ENCODE measurements around the gene UXS1.

Gene UXS1

DNA sequence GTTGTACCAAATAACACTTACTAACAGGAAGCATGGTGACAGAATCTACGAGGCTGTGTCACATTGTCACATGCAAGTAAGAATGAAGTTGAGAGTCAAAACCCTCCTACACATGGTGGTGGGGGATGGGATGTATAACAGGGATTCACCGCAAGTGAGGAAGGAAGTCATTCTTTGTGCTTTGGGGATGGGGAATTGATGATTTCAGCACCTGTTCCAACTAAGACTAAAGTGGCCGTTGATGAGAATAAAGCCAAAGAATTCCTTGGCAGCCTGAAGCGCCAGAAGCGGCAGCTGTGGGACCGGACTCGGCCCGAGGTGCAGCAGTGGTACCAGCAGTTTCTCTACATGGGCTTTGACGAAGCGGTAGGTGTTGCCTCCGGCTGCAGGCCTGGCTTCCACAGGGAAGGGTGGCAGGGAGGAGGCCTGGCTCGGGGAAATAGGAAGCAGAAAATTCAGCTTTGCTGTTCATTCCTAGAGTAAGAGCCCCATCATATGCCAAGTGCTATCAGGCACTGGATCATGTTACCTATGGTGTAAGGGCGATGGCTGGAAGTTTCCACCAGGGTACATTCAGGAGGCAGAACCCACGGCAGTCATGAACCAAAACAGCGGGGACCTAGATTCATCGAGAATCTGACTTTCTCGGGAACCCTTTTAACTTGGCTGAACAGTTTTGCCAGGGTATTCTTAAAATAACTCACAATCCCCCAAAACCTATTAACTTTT lies 120.3 kb downstream of the UXS1 start:
- DNase-seq: no peak

DNA sequence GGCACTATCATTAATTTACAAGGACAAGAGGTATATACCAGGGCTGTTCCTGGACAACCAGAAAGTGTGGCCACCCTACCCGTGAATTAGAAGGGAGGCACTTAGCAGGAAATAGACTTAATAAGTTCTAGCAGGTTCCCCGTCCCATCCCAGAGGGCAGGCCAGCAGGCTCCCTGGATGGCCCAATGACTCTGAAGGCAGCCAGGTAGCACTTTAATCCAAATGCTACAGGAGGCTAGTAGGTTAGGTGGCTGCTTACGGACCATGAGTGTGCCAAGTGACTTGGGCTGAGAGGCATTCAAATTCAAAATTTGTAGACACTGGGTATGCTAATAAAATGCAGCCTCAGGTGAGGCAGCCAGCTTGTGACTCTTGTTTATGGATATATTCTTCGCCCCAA lies 123.9 kb downstream of the UXS1 start:
- no peak for DNase-seq

DNA sequence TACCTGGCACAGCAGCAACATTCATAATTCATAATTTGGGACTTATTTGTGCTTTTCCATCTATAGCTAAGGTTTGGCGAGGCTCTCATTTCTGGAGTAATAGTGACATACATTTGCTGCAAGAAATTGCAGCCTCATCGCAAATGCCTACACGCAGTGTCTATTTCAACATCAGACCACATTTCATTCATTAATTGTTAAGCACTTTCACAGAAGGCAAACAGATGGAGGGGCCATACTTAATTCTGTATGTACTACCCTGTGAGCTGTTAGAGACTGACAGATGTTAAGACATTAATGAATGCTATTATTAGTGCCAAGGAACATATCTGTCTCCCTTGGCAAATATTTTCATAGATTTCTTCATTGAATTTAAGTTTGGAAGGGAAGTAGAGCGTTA lies 125.7 kb downstream of the UXS1 start:
- DNase-seq: no peak

DNA sequence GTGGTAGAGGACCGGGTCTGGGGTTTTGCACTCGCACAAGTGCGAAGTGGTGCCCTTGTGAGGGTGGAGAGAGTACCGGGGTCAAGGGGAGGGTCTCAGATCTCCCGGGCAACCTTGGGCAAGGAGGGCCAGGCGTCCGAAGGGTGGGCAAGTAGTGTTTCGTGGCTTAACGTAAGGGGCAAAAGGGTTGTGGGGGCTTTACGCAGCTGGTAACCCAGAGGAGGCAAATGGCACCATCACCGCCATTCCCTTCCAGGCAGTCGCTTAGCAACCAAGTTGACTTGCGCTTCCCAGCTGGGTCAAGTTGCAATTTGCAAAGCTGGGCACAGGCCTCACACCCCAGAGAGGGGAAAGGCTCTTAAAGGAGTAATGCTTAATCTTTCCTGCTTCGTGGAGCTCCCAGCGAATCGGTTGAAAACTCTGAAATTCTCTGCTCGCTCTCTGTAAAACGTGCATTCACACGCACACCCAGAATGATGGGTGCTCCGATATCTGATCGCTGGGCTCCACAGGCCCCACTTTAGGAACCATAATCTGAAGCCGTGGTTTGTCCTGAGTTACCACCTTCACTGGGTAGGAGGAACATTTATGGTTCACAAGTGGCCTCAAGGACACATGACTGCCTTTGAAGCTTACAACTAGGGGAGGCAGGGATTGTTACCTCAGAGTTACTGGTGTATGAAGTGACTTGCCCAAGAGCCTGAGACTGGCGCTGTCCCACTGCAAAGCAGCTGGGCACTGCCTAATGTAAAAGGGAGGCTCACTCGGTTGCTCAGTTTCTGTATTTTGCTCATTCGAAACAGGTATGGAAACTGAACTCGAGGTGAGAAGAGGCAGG lies 127.9 kb downstream of the UXS1 start:
- no peak for DNase-seq

DNA sequence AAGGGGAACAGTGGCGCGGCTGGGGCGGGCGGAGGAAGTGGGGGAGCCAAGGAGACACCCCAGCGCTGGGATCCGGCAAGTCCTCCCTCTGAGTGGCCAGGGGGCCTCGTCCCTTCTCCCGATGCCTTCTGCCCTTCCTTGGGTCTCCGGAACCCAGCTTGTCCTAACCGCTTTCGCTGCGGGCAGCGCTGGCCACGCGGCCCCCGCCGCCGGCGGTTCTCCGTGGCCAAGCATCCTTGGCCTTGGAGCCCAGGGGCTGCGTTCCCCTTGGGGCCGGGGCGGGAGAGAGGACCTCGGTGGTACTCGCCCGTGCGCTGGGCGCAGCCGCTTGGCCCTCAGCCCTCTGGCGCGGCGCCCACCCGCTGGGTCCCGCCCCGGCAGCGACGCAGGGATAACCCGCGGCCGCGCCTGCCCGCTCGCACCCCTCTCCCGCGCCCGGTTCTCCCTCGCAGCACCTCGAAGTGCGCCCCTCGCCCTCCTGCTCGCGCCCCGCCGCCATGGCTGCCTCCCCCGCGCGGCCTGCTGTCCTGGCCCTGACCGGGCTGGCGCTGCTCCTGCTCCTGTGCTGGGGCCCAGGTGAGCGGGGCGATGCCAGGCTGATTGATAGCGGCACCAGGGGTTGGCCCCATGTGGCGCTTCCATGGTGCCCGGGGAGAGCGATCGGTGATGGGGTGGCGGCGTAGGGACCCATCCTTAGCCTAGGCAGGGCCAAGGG lies 128.7 kb downstream of the UXS1 start:
- no peak for DNase-seq

DNA sequence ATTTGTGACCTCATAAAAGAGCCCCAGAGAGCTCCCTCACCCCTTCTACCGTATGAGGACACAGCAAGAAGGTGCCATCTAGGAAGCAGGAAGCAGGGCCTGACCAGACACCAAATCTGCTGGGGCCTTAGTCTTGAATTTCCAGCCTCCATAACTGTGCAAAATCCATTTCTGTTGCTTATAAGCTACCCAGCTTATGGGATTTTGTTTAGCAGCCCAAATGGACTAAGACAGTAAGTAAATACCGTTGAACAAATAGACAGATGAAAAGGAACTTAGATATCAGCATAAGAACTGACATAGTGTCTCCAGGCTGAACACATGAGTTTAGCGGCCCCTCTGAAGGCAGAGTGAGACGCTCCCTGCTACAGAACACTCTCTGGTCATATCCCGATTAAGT lies 130.9 kb downstream of the UXS1 start:
- no peak for DNase-seq

DNA sequence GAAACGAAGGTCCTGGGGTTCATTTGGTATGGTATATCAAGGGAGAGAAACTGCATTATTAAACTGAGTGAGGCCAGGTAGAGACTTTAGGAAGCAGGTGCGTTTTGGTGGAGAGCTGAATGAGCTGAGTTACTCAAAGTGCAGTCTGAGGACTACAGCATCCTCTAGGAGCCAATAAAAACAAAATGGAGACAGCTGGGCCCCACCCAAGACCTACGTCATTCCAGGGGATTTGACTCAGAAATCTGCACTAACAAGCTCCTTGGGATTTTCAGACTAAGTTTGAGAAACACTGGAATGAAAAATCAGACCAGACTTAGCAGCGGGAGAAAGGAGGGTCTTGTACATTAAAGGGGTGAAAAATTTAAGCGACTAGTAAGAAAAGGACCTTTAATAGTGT lies 131.5 kb downstream of the UXS1 start:
- no peak for DNase-seq

DNA sequence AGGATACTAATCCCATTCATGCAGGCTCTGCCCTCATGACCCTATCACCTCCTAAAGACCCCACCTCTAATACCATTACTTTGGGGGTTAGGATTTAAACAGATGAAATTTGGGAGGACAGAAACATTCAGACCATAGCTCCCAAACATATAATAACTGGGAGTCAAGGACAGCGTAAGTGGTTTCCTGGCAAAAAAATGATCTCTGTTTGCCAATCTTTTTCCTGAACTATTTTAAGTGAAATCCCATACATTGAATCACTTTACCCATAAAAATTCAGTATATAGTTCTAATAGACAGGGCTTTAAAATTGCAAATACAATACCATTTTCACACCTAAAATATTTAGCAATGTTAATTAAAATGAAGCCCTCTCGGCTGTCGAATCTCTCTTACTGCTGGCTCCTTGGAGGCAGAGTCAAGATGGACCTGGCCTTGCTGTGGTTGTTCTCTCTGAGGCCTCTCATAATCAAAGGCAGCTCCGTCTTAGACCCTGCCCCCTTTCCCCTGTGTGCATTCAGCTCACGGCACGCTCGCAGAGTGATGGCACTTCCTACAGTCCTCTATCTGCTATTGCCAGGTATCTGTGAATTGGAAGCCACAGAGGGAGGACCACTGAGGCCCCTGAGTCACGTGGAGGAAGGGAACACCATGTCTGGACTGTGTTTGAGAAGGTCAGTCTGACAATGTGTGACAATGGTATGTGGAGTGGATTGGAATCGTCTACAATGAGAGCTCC lies 132.3 kb downstream of the UXS1 start:
- no peak for DNase-seq

DNA sequence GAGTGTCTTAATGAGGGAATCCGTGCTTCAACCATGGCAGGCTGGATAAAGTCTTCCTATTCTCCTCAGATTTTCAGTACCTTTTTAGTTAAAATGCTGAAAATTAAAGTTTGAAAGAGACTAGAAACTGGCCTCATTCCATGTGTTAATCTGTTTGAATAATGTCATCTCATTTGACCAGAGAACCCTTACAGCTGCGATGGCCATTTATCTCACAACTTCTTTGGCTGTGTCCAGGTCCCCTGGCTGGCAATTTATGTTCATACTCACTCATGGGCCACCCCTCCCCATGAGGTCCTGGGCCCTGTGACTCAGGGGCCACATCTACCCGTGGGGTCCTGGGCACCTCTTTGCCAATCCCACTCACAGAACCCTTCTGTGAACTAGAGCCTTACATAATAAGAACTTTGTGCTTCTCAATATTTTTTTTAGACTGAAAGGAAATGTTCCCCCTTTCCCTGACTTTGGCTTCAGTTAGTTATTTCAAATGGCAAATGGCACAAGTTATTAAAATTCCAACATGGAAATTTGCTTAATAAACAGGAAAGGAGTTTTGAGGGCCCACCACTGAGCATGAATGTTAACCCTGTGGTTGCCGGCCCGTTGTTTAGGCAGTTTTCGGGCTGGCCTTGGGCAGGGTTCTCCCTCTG lies 134.6 kb downstream of the UXS1 start:
- DNase-seq: no peak

DNA sequence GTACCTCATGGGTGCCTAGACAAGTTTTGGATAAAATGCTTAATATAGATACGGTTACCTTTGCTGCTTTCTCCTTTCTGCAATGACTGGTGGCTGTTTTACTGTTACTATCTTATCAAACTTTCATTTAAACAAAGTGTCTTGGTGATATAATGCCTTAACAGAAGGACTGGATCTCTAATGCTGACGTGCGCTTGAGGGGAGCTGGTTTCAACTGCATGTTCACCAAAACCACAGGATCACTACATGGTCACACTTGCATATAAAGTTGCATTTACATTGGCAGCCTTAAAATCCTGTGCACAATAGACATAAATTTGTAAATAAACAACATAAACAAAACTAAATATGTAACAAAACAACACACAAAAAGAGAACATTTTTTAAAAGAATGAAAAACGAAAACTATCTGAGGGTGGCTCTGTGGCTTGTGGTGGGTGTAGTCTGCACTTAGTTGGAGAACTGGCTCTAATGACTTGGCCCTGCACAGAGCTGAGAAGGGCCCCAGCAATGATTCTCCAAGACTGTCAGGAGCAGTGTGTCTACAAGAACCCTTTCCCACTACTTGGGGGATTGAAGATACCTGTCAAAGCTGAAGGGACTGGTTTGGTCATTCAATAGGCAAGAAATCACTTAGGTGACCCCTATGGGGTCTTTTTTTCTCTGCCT lies 135.5 kb downstream of the UXS1 start:
- no peak for DNase-seq

DNA sequence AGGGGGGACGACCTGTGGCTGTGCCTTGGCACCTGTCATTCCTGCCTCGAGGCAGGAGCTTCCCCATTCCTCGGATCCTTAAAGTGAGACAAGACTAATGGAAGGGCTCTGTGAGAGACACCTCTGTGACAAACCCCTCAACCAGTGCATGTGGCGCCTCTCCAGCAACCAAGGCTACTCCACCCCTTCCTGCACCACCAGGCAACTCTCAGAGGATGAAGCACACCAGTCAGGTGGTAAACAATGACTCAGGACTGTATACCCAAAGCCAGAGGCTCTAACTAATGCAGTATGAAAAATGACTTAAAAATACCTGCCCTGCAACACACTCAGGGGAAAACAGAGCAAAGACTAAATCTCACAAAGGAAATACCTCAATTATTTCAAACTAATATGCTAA lies 136.9 kb downstream of the UXS1 start:
- DNase-seq: no peak

DNA sequence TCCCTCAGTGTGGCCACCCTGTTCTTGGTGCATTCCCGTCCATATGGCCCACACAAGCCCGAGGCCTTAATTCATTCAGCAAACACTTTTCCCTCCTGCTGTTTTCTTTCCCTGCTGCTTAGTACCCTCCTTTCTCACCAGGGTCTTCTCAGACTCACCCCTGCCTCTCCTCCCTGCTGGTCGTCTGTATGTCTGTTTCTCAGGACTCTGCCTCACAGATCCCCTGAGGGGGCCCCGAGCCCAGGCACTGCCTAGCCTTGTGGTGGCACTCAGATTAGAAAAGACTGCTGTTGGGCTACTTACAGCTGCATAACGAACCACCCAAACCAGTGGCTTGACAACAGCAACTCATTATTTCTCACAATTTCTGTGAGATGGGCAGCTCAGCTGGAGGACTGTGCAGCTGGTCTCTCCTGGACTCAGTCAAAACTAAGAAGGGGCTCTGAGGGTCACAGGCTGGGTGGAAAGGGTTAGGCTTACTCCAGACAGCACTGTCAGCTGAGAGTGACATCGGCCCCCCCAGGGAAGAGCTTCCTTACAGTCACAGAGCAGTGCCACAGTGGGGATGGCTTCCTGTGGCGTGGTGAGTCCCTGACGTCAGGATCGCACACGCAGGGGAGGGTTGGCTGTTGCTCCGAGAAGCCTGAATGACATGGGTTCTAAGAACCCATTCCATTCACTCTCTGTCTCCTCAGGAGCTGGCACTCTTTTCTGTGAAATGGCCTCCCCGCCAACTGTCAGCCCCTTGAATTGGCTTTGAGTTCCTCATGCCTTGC lies 139.0 kb downstream of the UXS1 start:
- no peak for DNase-seq

DNA sequence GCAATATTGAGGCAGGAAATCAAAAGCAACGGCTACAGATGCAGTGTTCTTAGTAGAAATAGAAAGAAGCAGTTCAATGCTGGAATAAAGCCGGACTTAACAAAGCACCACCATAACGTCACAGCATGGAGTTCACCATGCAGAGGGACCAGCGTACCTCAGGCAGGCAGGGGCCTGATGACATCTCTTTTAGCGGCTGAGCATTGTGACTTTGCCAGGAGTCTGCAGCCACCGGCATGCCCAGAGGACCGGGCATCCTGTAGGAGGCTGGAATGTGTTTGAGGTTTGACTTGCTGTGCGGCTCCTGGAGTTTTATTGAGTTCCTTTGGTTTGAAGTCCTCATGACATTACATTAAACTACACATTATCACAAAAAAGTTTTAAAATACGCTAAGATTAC lies 139.8 kb downstream of the UXS1 start:
- DNase-seq: no peak

DNA sequence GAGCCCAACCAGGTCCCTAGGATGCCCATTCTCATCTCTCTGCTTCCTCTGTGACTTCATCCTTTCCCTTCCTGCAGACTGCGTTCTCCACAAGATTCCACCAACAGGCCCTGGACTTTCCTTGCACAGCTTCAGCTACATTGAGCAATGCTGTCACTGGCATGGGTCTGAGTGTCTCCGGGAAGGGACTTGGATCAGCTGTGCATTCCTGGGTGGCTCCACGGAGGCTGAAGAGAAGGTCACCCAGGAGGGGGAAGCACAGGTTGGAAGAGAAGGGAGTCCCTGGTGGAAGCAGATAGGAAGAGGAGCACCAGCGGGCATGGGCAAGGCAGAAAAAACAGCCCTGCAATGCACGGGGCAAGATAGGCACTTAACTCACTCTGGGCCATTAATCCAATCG lies 140.5 kb downstream of the UXS1 start:
- DNase-seq: no peak

DNA sequence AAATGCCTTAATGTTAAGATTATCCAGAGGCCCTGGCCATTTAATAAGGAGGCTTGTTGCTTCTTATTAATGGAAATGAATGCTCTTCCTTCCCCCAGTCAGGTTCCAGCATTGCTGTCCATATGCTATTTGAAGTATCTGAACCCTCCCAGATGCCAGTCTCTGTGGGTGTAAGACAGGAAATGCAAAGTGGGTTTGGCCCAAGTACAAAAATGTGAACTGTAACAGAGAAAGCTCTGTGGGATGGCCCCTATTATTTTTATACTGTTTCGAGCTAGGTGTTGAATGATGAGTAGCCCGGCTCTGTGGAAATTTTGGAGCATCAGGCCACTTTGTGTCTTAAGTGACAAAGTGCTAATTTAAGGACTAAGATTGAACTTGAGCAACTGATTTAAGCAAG lies 141.0 kb downstream of the UXS1 start:
- no peak for DNase-seq

DNA sequence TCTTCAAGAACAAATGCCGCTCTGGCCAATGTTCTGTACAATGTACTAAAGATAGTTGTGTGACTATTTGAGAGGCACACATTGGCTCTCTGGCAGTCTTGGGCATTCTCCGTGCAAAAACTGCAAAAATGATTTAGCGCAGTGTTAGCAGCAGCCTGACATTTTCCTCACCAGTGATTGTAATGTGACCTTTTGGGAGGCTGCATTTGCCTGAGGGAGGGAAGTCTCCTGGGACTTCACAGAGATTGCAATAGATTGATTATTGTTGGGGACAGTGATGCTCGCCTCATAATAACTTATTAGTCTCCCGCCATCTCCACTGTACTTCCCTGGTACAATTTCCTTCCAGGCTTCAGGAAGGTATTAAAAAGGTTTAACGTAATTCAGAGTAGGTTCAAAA lies 149.2 kb downstream of the UXS1 start:
- no peak for DNase-seq

DNA sequence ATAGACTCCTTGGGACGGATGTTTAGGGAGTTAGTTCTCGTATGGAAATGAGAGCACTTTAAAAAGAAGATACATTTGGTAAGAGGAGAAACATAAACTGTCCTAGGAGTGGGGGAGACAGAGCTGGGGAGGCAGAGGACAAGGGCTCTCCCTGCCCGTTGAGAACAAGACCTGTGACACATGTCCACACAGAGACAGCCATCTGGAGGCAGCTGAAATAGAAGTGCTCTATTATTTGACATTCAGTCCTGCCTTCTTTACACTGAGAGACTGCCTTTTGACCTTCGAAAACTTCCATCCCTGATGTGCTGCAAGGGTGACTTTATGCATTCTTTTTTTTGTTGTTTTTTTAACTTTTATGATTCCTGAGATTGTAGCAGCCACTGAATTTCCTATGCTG lies 150.1 kb downstream of the UXS1 start:
- no peak for DNase-seq

Data from NCI-H1930 (cell line).